GM18511 (cell line): ENCODE results near the gene CD80.

Source experiments
- ATAC-seq: cut with Tn5 transposase; IDR thresholded peaks from one replicate; pipeline ENCODE4 v1.9.1; 2021; ENCODE audit warnings: mild to moderate bottlenecking, moderate library complexity; ENCODE audit not compliant: unreplicated experiment

The CD80 gene

DNA sequence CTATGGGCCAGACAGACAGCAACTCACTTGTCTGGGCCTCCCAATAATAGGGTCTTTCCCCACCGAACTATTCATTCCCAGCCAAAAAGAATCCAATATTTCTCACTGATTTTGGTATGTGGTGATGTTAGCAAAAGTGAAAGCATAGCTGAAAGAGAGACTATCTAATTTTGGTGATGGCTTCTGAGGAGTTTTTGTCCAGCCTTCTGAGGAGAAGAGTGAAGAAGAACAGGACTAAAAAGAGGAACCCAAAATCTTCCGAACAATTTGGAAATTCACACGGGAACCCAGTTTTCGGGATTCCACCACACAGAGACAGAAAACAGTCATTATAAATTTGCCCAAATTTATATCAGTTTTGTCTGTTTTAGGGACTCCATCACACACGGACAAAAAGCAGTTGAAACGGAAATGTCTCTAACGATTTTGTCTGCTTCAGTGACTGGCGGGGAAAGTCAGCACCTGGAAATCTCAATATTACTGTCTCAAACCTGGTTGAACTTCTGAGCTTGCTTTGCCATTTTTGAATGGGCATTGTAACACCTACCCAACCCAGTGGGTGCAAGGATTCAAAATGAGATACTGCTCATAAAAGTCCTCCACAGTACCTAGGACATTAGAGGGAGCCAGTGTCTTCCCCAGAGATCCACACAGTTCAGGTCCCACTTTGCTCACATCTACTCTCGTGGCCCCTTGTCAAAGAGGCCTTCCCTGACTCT, 9.1 kb downstream of the CD80 start:
- peak; percentile 51 for ATAC-seq

DNA sequence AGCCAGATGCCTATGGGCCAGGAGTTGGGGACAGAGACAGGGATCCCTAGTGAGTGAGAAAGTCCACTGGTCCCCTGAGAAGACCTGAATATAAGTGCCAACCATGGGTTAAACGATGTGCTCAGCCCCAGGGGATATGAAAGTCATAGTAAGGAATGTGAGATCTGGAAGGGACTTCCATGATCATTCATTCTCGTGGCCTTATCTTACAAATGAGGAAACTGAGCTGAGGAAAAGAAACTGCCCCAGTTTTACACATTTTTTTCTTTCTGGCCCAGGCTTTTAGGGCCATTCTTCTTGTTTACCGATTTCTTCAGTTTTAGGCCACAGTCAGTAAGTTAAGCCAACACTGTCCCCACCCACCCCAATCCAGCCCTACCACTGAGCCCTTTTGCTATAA, 11.1 kb downstream of the CD80 start:
- ATAC-seq: no peak

DNA sequence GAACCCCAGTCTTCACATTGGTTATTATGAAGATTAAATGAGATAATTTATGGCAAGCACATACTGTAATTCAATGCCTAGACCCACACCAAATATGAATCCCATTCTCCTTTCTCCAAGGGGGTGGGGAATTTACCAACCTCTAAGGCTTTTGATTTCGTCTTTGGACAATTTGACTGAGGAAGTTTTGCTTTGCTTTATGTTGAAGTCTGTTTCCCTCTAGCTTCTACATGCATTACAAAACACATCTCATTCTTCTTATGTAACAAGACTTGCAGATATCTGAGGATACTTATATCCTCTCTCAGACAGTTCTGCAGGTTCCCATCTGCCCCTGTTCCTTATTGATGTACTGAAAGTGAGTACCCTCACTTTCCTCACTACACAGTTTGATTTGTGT, 12.2 kb downstream of the CD80 start:
- no peak for ATAC-seq

DNA sequence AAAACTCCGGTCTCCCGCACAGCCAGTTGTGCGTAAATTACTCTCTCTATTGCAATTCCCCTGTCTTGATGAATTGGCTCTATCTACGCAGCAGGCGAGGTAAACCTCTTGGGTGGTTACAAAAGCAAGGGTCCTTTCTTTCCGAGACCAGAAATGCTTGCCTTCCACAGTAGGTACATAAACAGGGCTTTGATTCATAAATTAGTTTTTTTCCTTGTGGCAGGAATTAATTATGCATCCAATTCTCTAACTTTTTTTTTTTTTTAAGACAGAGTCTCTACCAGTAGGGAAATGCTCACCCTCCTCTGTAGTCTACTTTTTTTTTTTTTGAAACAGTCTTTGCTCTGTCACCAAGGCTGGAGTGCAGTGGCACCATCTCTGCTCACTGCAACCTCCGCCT, 16.3 kb downstream of the CD80 start:
- ATAC-seq: no peak

DNA sequence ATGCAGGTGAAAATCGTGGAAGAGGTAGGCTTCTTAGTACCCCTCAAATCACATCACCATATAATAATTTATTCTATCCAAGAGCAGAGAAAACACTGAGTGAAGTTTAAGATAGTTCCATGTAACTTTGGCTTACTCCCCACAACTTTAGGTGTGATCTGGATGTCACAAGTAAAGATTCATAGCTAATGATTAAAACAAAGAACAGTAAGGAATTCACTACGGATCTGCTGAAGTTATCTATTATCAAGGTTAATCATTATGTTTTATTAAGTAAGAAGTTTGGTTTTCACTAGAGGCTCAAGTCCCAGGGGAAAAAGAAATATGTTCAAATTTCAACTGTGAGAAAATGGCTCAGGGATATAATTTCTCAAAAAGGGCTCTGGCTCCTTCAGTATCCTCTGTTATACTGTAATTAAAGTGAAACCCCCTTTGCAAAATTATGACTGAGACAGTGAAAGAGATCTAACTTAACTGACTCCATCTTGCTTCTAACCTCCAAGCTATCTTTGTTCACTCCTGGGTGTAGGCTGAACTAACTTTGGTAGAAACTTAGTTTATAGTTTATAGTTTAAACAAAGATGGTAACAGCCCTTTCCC, 17.1 kb downstream of the CD80 start:
- peak; percentile 57 for ATAC-seq

DNA sequence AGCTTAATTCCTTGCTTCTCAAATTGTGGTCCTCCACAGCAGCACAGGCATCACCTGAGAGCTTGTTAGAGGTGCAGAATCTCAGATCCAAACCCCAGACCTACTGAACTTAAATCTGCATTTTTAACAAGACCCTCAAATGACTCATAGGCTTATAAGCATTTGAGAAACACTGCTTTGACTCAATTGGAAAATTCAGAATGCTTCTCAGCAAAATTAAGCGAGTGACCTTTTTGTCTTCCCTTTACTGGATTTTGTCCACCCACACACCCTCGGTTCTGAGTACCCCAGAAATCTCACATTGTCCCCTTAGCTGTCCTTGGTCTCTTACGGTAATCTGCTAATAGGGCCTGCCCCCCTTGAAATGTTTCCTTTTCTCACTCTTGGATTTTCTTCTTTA, 17.9 kb downstream of the CD80 start:
- ATAC-seq: no peak

DNA sequence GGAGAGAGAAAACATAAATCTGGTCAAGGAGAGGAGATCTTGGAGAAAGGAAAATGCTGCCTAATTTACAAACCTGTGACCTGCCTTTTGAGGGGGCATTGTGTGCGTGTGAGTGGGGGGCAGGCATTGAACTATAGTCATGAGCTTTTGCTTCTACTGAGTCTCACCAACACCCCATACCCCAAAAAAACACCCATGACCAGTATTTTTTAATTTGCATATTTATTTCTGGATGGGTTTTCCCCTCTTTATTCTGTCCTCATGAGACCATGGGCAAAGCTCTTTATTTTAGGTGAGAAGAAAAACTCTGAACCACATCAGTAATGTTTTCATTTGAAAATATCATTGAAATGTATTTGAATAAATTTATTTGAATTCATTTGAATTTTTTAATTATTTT, 20.6 kb downstream of the CD80 start:
- no peak for ATAC-seq

DNA sequence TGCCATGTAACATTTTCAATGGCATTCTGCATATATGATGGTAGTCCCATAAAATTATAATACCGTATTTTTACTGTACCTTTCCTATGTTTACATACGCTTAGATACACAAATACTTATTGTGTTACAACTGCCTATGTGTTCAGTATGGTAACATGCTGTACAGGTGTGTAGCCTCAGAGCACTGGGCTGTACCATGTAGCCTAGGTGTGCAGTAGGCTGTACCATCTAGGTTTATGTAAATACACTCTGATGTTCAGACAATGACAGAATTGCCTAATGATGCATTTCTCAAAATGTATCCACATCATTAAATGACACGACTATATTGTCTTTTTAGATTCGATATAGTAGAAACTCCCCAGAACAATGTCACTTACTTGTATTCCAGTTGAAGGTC, 22.7 kb downstream of the CD80 start:
- no peak for ATAC-seq

DNA sequence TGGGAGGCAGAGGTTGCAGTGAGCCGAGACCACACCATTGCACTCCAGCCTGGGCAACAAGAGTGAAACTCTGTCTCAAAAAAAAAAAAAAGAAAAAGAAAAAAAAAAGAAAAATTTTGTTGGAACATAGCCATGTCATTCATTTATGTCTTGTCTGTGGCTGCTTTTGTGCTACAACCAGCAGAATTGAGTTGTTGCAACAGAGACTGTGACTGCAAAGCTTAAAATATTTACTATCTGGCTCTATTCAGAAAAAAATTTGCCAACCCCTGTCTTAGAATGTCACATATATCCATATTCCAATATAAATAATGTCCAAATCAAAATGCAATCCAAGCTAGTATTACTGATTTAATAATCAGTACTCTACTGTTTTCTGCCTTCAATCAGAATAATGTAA, 25.1 kb downstream of the CD80 start:
- ATAC-seq: no peak

DNA sequence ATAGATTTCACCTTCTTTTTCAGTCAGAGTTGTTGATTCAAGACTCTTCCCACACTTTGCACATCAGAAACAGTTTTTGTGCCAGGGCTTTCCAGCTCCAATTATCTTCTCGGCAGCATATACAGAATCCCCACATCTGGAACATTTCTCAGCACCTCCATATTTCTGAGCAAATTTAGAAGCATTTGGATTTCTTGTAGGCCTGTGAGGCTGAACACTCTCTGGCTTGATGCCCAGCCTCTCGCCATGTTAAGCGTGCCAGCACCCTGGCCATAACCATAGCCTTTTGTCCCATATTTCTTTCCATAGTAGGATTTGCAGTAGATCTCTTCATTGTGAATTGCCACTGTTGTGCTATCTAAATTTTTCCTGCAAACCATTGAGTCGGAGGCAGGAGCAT, 28.3 kb downstream of the CD80 start:
- no peak for ATAC-seq

DNA sequence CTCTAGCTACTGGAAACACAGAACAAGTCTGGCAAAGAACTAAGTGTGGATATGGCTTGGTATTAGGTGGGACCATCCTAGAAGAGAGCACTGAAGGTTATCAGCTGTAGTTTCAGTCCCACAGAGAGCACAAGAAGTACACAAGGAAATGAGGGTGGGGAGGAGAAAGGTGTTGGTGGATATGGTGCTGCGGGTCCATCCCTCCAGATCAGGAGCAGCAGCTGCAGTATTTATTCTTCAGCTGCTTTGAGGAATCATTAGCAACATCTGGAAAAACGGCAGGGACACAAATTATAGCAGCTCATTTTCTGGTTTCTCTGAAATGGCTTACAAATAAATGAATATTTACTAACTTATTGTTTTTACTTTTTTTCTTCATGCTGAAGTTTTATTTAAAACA, 29.0 kb downstream of the CD80 start:
- ATAC-seq: no peak

DNA sequence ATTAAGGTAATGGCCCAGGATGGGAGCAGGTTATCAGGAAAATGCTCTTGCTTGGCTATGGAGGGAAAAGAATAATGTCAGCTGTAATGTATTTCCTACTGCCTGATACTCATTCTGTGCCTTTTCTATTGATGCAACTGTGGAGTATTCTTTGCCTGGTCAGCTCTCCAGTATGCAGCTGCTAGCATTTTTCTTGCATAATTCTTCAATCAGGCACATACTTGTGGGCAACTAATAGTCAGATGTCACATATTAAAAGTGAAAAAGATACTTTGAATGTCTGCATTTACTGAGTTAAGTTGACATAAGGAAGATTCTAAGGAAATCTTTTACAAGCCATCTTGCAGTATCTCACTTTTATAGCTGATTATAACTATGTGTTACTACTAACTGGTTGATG, 29.5 kb downstream of the CD80 start:
- no peak for ATAC-seq

DNA sequence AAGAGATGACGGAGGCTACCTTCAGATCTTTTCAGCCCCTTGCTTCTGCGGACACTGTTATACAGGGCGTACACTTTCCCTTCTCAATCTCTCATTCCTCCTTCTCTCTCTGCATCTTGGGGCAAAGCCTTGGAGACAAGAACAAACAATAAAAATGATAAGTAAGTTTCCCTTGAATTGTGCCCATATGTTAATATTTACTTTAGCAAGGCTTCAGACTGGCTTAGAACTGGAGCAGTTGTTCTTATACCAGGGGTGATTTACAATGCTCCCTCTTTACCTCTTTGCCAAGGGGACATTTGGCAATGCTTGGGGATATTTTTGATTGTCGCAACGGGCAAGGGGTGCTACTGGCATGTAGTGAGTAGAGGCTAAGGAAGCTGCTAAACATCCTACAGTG, 31.7 kb downstream of the CD80 start:
- no peak for ATAC-seq

DNA sequence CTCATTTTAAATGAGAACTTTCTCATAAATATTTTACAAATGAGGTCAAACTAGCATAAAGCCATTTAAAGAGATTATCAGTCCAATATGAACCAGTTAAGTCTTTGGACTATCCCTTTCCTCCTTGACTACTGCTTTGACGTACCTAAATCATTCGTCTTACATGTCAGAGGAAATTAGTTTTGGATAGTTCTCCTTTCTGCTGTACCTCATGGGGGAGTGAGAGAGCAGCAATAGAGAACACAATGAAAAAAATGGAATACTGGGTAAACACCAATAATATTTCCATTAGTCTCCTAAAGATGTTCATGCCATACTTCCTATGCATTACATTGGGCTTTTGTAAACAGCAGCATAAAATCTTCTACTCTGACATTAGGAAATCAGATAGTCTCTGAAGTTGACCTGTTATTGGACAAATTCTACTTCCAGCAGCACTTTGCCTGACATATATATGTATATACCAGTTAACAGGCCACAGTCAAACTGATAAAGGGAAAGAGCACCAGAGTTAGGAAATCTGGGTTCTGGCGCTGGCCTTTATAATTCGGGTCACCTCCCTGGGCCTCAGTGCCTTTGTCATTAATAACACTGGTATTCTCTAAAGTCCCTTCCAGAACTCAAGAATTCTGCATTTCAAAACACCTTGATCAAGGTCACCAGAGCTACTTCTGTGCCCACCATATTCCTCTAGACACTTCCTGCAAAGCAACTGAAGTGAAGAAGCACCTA, 34.3 kb downstream of the CD80 start:
- no peak for ATAC-seq

DNA sequence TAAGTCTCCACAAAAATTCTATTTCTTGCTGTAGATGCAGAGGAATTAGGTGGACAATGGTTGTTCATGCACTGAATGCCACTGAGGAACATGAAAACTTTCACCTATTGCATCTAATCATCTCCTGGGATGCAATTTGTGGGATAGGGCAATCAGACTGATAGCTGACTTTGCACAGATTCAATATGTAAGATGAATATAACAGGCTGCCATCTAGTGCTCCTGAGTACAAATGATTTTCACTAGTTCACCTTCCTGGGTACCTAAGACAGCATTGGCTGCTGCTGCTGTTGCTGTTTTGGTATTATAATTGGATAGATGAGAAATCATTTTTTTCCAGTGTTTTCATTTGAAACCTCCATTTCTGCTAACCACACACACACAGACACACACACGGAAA, 41.4 kb downstream of the CD80 start:
- ATAC-seq: no peak

DNA sequence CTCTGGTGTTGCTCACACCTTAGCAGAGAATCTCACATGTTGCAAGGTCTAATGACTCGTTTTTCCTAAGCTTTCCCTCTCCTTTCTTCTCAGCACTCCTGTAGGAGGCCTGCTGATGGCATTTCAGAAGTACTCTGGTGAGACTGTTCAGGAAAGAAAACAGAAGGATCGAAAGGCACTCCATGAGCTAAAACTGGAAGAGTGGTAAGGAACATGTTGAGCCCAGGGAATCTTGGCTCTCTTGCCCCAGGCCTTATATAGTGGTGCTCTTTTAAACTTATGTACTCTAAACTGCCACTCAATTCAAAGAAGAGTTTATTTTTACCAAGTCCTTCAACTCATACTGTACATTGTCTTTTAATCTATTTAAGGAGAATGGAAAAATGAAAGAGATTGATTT, 42.3 kb downstream of the CD80 start:
- no peak for ATAC-seq

DNA sequence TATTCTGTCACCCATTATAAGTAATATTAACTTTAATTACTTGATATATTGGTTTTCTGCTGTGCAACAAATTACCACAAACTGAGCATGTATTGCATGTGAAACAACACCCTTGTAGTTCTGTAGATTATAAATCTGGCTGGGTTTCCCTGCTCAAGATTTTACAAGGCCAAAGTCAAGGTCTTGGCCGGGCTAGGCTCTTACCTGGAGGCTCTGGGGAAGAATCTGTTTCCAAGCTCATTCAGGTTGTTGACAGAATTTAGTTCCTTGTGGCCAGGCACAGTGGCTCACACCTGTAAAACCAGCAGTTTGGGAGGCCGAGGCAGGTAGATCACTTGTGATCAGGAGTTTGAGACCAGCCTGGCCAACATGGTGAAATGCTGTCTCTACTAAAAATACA, 44.8 kb downstream of the CD80 start:
- no peak for ATAC-seq

DNA sequence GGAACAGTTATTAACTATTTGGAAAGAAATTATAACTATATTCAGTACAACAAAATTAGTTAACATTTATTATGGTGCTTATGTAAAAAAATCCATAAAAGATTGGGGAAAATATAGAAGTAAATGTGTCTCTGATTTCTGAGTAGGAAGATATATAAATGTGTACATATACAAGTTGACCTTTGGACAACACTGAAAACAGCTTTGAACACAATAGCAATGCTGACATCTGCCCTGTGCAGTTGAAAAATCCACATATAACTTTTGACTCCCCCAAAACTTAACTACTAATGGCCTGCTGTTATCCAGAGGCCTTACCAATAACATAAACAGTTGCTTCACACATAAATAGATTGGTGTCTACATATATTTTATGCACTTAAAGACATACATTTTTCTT, 48.7 kb downstream of the CD80 start:
- ATAC-seq: no peak

DNA sequence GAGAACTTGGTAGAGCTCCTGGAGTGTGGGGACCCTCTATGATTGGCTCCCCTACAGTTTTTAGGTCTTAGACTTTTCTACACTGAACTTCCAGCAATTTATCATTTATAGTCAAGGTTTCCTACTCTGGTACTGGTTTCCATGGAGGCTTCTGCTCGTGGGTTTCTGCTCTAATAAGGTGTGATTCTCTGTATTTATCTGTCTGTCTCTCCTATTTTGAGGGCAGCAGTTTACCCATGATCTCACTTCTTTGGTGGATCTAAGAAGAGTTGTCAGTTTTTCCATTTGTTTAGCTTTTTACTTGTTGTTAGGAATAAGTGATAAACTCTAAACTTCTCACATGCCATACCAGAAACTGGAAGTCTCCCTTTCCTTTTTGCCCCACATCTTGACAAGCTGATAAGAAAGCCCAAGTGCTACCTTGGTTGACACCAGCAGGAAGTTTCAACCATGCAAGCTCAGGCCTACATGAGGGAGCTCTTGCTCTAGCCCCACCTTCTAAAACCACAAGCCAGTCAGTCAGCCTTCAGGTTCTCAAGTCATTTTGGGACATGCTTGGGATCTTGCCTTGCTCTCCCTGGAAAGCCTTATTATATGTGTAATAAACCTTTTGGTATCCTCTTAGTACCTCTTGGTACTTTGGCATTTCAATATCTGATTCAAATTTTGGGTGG, 51.1 kb downstream of the CD80 start:
- peak; percentile 72 for ATAC-seq

DNA sequence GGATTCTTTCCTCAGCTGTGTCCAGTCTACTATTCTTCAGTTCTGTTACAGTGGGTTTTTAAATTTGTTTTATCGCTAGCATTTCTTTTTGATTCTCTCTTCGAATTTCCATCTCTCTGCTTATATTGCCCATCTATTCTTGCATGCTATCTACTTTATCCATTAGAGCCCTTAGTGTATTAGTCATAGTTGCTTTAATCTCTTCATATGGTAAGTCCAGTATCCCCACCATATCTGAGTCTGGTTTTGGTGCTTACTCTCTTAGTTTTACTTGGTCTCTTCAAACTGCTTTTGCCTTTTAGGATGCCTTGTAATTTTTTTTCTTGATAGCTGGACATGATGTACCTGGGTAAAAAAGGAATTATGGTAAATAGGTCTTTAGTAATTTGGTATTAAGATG, 52.0 kb downstream of the CD80 start:
- ATAC-seq: no peak

DNA sequence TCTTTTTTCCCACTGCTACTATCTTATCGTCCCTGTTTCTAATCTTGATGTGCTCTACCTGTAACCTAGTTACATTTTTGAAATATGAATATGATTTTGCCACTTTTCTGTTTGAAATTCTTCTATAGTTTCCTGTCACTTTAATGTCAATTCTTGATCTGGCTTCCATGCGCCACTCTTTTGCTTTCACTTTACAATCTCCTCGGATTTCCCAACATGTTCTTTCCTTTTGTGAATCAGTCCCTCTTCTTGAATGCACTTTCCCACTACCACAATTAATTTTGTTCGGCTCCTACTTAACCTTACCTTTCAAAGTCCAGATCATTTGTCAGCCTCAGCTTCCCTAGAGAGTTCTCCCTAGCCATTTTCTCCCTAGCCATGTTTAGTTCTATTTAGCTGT, 52.8 kb downstream of the CD80 start:
- ATAC-seq: no peak

DNA sequence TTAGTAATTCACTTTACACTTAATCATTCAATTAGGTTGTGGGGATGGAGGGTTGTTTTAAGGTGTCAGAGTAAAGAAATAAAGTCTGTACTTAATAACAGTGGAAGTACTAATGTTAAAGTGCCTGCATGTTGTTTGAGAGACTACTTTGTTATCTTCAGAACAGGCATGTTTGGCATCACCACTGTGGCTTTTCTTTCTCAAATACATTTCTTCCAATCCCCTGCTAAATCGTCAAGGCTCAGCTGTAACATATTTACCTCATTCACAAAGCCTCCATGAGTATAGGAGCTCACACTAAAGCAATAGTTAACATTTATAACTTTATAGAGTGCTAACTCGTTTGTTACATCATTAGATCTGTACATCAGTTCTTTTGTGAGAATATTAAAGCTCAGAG, 58.5 kb downstream of the CD80 start:
- no peak for ATAC-seq
